Hepatic stellate cell (primary cell): ENCODE data around the gene CAPN11.

Experiments used
- DNase-seq: peaks from one replicate; pipeline ENCODE4 v3.0.0; 2011; ENCODE audit warnings: low spot score

Gene CAPN11

DNA sequence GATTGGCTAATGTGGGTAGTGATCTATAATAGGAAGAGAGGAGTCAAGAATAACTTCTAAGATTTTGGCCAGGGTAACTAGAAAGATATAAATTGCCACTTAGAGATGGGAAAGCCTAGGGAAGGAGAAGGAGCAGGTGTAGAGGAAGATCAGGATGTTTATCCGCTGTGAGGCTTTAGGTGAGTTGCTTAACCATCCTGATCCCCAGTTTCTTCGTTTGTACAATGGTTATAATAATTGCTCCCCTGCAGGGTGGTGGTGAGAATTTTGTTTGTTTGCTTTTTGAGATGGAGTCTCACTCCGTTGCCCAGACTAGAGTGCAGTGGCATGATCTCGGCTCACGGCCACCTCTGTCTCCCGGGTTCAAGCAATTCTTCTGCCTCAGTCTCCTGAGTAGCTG, 55.7 kb downstream of the CAPN11 start:
- no peak for DNase-seq

GRCh38 chr6:44216677-44217331, 58.2 kb downstream of the CAPN11 start, which contains the start of gene MYMX:
Gene MYMX, plus strand, starts transcription at chr6:44216926. Its CDS starts 546 bp downstream, at chr6:44217472.
- DNase-seq, result no peak

GRCh38 chr6:44217332-44218143, 58.9 kb downstream of the CAPN11 start:
- DNase-seq, result no peak

DNA sequence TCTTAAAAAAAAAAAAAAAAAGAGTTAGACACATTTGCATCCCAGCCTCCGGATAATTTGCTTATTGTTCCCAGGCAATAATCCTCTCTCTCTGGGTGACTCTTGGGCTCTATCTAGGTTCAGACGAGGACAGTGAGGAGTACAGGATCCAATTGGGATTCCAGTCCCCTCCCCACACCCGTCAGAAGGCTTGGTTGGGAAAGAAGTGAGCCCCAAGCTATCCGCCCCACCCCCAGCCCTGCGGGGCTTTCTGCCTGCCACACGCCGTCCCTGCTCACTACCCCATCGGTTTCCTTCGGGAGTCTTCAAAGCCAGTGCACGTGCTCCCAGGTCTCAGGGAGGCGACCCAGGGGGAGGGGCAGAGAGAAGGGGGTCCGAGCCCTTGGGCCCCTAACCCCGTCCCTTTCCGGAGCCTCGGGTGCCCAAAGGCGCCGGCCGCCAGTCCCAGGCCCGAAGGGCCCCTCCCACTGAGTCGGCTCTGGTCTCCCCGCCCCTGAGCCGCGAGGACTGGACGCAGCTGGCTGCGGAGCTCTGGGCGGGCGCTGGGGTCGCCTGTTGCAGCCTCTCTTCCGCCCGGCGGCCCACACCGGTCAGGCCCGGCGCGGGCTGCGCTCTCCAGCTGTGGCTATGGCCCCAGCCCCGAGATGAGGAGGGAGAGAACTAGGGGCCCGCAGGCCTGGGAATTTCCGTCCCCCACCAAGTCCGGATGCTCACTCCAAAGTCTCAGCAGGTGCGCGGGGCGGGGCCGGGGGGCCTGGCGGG, 60.6 kb downstream of the CAPN11 start:
- DNase-seq, result peak; percentile 80

- DNase-seq, result no peak
These were observed 61.5 kb downstream of the CAPN11 start for GRCh38 chr6:44219815-44220784.

GRCh38 chr6:44220913-44221290, 62.3 kb downstream of the CAPN11 start:
- DNase-seq, result no peak

GRCh38 chr6:44221291-44221960, 62.8 kb downstream of the CAPN11 start:
- DNase-seq, result peak; percentile 87

DNA sequence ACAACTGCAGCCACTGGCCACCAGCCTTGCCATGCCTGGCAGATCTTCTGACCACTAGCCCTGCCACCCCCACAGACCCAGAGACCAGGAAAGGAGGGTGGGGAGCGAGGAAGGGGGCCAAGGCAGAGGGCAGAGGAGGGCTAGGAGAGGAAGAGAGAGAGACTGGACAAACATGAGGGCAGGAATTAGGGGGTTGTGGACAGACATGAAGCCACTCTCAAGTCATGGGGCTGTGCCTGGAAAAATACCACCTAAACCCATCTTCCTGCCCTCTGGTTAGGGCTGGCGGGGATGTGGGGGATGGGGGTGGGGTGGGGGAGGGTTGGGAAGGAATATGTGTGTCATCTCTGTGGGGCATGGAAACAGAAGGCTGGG, 63.3 kb downstream of the CAPN11 start:
- DNase-seq, result no peak

DNA sequence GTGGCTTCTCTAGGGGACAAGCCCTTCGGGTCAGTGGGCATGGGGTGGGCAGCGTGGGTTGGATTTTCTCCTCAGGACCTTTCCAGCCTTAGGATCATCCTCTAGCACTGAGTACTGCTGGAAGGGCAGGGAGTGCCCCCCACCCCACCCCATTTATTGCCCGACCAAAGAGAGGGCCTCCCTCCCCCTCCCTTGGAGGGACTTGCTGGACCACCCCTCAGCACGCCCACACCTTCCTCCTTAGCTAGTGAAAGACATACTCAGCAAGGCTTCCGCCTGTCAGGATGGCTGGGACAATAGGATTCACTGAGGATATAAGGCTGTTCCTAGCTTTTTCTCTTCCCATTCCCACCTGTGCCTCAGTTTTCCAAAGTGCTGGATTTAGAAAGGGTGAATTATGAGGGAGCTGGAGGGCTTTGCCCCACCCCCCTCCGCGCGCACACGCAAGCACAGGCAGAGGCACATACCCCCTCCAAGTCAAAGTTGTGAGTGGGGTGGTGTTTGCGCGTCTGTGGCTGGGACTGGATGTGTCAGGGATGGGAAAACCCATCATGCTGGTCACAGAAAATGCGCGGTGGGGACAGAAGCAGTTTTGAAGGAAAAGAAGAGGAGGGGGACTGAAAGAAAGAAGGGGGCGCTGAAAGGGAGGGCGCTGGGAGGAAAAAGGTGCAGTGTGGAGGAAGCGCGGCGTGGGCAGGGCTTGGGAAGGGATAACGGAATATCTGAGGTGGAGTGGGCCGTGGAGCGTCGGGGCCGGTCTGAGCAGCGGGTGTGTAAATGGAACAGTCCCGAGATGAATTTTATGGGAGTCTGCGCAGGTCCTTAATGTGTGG, 64.1 kb downstream of the CAPN11 start:
- no peak for DNase-seq

GRCh38 chr6:44223319-44224028, 64.9 kb downstream of the CAPN11 start, which contains the start of gene SLC29A1:
Gene SLC29A1, plus strand, starts transcription at chr6:44223595. Its CDS starts 3,719 bp downstream, at chr6:44227314.
- peak; percentile 90 for DNase-seq

GRCh38 chr6:44224029-44224964, 65.7 kb downstream of the CAPN11 start:
- DNase-seq, result peak; percentile 54

DNA sequence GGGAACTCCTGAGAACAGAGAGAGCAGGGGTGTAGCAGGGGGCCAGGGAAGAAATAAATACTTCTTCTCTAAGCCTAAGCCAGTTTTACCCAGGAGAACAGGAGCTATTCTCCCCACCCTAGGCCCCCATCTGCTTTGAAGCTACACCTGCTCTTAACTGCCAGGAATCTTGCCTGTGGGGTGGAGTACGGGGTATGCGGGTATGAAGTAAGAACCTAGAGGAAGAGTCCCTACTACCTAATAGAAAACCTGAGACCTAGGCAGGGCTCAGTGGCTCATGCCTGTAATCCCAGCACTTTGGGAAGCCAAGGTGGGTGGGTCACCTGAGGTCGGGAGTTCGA, 66.3 kb downstream of the CAPN11 start:
- DNase-seq, result no peak

GRCh38 chr6:44225579-44226325, 67.1 kb downstream of the CAPN11 start:
- DNase-seq, result no peak

- DNase-seq, result no peak
These were observed 67.9 kb downstream of the CAPN11 start for GRCh38 chr6:44226368-44227147.

DNA sequence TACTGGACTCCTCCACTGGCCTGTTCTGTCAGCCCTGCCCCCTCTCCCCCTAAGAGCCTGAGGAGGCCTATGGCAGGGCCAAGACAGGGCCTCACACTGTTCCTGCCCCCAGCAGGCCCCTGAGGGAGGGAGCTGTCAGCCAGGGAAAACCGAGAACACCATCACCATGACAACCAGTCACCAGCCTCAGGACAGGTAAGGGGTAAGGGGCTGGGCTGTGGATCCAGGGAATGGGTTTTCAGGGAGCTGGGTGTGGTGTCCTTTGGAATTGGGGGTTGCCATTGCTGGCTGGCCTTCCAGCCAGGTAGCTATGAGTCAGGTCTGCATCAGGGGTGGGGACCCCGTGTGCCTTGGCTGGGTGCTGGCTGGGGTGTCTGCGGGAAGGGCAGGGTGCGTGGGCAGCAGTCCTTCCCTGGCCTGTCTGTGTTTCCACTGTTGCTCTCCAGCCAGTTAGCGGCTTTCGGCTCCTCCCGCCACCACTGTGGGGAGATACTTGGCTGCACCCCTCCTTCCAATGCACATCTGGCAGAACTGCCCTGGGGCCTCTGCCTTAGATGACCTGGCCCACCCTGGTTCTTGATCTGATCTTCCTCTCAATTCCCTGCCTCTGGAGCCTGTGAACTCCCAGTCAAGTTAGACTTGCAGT, 68.7 kb downstream of the CAPN11 start:
- DNase-seq, result no peak

- no peak for DNase-seq
These were observed 69.4 kb downstream of the CAPN11 start for GRCh38 chr6:44228031-44228430.
